BE2C (cell line): Measurements from ENCODE around the gene FOXL3.

Experiments used
- DNase-seq: peaks from one replicate; pipeline ENCODE4 v3.0.0-alpha.2; 2020
- H3K27me3 ChIP-seq: fragments of 250-450 bp; sonication (Bioruptor Pico); 2 replicates; pipeline ENCODE4 v1.5.1; 2020; ENCODE audit warnings: mild to moderate bottlenecking
- H3K36me3 ChIP-seq: fragments of 250-450 bp; sonication (Bioruptor Pico); 2 replicates; pipeline ENCODE4 v1.5.1; 2020; ENCODE audit warnings: mild to moderate bottlenecking
- H3K4me1 ChIP-seq: fragments of 250-450 bp; sonication (Bioruptor Pico); 2 replicates; pipeline ENCODE4 v1.5.1; 2020
- H3K4me3 ChIP-seq: 2 replicates; pipeline ENCODE4 v1.5.1; 2011; ENCODE audit warnings: low read depth, low read length
- H3K9me3 ChIP-seq: fragments of 250-450 bp; sonication (Bioruptor Pico); 2 replicates; pipeline ENCODE4 v1.5.1; 2020
- TF ChIP-seq, protein P1 (sequence below): IDR thresholded peaks from 2 replicates; pipeline ENCODE4 v1.5.1; 2012; ENCODE audit warnings: mild to moderate bottlenecking, low read depth, low read length

FOXL3 gene

DNA sequence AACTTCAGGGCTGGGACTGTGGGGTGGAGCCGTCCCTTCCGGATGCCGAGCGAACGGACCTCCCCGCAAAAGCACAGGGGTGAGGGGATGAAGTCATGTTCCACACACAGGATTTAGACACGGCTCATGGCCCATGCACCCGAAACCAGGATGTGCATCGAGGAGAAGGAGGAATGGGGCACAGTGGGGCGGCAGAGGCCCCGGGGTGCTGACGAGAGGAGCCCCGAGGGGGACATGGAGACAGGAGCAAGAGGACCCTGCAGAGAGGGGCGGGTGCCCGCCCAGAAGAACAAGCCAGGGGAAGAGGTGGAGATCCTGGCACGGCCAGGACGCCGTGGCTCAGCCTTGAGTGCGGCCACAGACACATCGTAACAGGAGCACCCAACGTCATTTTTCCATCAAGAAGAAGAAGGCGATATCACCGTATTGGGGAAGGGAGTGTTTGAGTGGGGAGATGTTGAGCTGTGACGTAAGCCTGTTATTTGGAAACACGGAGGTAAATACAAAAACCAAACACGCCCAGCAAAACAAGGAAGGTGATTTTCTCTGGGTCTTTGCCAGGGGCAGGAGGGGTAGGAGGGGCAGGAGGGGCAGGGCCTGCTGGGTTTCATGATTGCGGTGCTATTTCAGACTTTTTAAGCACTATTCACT, 25.3 kb upstream of the FOXL3 start:
- DNase-seq = no peak
- TF ChIP-seq, protein P1, sequence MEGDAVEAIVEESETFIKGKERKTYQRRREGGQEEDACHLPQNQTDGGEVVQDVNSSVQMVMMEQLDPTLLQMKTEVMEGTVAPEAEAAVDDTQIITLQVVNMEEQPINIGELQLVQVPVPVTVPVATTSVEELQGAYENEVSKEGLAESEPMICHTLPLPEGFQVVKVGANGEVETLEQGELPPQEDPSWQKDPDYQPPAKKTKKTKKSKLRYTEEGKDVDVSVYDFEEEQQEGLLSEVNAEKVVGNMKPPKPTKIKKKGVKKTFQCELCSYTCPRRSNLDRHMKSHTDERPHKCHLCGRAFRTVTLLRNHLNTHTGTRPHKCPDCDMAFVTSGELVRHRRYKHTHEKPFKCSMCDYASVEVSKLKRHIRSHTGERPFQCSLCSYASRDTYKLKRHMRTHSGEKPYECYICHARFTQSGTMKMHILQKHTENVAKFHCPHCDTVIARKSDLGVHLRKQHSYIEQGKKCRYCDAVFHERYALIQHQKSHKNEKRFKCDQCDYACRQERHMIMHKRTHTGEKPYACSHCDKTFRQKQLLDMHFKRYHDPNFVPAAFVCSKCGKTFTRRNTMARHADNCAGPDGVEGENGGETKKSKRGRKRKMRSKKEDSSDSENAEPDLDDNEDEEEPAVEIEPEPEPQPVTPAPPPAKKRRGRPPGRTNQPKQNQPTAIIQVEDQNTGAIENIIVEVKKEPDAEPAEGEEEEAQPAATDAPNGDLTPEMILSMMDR = no peak
- Histone ChIP-seq H3K9me3 (peaks cover 8% of the 10 kb centered on the region), H3K36me3 (no peaks in the 10 kb centered on the region), H3K27me3 (peaks cover 4% of the 10 kb centered on the region; the same call in 1 of the 2 replicates), H3K4me1 (no peaks in the 10 kb centered on the region), H3K4me3 (no peak overlapping the region)

DNA sequence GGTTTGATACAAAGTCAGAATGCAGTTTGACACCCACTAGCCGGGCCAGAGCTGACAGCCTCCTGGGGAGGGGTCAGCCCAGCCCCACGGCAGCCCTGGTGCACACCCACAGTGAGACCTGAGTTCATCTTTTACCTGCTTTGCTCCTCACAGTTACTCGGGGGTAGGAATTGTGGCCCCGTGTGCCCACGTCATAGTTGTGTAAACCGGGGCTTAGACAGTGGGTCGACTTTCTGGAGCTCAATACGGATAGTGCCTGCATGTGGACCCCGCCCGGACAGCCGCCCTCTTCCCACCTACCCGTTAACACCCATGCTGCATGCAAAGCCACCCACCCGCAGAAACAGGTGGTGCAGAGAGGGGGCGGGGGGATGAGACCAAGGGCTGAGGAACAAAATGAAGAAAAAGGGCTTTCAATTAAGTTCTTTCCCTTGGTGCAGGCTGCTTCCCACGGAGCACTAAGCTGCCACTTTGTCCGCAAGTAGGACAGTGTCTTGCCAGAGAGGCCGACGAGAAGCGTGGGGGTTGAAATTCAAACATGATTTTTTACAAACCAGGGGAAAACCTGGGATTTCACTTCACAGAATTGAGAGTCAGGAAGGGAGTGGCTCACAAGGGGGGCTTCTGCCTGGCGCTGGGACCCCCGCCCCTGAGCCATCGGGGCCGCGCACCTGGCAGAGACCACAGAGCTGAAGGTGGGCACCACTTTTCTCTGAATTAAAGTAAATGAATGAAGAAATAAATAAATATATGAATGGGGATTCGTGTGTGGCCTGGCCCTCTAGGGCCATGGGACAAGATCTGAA, 24.6 kb upstream of the FOXL3 start:
- Histone ChIP-seq H3K36me3 (no peaks in the 10 kb centered on the region), H3K9me3 (peaks cover 8% of the 10 kb centered on the region), H3K4me1 (no peaks in the 10 kb centered on the region), H3K27me3 (peaks cover 4% of the 10 kb centered on the region; the same call in 1 of the 2 replicates), H3K4me3 (no peak overlapping the region)
- TF ChIP-seq, protein P1 = no peak
- DNase-seq = no peak

DNA sequence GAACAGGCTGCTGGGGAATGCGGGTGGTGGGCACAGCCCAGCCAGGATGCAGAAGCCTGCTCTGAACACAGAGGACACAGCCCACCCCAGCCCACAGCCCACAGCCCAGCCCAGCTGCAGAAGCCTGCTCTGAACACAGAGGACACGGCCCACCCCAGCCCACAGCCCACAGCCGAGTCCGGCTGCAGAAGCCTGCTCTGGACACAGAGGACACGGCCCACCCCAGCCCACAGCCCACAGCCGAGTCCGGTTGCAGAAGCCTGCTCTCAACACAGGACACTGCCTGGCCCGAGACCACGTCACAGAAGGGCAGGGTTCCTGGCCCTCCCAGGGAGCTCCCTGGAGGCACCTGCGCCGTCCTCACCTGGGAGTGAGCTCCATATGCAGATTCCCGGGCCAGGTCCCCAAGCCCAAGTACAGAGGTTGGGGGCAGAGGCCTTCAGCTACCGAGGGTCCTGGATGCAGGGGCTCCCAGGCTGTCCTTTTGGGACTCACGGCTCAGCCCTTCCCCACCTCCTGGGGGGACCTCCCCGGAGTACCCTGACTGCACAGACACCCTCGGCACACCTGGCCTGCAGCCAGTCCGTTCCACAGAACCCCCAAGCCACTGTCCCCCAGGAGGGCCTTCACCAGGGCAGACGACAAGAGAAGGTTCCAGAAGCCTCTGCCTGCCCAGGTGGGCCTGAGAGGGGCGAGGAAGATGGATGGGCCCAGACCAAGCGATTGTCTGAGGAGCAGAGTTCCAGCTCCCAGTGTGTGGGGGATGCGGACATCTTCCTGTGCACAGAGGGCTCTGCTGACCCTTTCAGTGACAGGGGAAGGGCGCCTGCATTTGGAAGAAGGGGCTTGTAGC, 23.7 kb upstream of the FOXL3 start:
- H3K36me3 ChIP-seq = no peaks in the 10 kb centered on the region
- peaks cover 8% of the 10 kb centered on the region for H3K9me3 ChIP-seq
- H3K4me1 ChIP-seq = no peaks in the 10 kb centered on the region
- TF ChIP-seq, protein P1 = no peak
- H3K4me3 ChIP-seq = no peak overlapping the region
- peaks cover 4% of the 10 kb centered on the region; the same call in 1 of the 2 replicates for H3K27me3 ChIP-seq
- no peak for DNase-seq

DNA sequence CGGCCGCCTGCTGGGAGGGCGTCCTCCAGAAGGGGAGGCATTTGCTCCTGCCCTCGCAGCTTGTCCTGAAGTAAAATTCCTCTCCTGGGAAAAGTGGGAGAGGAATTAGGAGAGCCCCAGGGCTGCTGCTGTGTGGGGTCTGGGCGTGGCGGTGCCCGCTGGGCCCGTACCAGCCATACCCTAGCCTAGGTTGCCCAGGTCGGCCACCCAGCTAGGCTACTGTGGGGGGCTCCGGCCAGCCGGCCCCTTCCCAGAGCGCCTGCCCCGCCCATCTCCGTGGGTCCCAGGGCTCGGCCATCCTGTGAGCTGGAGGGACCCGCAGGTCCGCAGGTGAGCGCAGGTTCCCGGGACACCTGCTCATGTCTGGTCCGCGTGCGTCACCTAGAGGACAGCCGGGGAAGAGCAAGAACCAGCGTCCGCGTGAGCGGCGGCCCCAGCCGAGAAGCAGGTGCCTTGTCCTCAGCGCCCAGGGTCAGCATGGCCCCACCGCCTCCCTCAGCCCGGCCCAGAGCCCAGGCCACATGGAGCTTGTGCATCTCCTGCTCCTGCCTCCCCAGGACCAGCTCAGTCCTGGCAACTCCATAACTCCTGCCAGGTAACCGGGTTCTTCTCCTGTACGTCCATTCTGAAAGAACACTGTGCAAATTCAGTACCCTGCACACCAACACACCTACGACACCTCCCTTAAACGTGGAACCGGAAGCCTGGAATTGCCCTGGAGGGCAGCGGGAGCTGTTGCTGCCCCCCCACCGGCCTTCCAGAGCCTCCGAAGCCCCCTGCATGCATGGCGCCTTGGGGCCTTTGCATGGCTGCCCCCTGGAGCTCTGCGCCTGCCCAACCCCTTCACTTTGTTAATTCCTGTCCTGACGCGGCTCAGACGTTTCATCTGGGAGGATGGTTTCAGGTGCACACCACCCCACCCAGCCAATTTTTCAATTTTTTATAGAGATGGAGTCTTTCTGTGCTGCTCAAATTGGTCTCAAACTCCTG, 22.8 kb upstream of the FOXL3 start:
- no peak for DNase-seq
- TF ChIP-seq, protein P1 = no peak
- no peak overlapping the region for H3K4me3 ChIP-seq
- H3K4me1 ChIP-seq = no peaks in the 10 kb centered on the region
- no peaks in the 10 kb centered on the region for H3K36me3 ChIP-seq
- peaks cover 4% of the 10 kb centered on the region; the same call in 1 of the 2 replicates for H3K27me3 ChIP-seq
- peaks cover 7% of the 10 kb centered on the region for H3K9me3 ChIP-seq

DNA sequence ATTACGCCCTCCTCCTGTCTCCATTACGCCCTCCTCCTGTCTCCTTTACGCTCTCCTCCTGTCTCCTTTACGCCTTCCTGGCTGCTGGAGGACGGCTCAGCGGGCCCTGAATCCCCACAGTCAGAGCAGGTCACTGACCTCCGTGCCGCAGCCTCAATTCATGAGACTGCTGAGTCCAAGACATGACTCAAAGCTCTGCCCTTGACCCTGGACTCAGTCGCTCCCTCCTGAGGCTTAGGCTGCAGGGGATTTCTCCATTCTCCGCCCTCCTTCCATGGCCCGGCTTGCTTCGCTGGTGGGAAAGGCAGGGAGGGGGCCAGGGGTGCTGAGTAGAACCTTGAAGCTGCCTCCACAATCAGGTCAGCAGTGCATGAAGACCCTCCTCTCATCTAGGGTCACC, 21.0 kb upstream of the FOXL3 start:
- H3K9me3 ChIP-seq = peaks cover 3% of the 10 kb centered on the region; the same call in 1 of the 2 replicates
- TF ChIP-seq, protein P1 = no peak

More for the DNA sequence above, 21.0 kb upstream of the FOXL3 start:
- H3K36me3 ChIP-seq = no peaks in the 10 kb centered on the region
- H3K4me1 ChIP-seq = no peaks in the 10 kb centered on the region
- H3K27me3 ChIP-seq = peaks cover 4% of the 10 kb centered on the region; the same call in 1 of the 2 replicates
- no peak for DNase-seq
- H3K4me3 ChIP-seq = no peak overlapping the region
